ENCODE measurements around the gene FZR1.

Gene FZR1

DNA sequence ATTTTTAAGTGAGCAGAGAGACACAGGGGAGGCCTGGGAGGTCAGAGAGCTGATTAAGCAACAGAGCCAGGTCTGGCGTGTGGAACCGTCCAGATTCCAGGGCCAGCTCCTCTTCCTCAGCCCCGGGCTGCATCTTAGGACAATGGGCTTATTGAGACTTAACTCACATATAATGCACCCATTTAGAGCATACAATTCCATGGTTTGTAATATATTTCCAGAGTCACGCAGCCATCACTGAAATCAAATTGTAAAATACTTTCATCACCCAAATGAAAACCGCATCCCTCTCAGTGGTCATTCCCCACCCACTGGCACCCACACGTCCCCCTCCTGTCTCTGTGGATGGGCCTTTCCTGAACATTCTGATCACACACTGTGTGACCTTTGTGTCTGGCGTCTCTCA is 64.5 kb downstream of the FZR1 start:
- no peak overlapping the region for H3K4me3 Mint-ChIP-seq
- ATAC-seq (replicated peaks) (no peak), DNase-seq (no peak)
- H3K36me3 Mint-ChIP-seq (ENCODE audit: insufficient read depth) = peaks cover 22% of the 10 kb centered on the region
- no peak overlapping the region for H3K27ac Mint-ChIP-seq
- H3K4me1 Mint-ChIP-seq (ENCODE audit: low read depth in 2 of 2) = peaks cover 0 to 13% of the 10 kb centered on the region in 2 donors
- no peaks in the 10 kb centered on the region for H3K9me3 Mint-ChIP-seq
- no peaks in the 10 kb centered on the region for H3K27me3 Mint-ChIP-seq

DNA sequence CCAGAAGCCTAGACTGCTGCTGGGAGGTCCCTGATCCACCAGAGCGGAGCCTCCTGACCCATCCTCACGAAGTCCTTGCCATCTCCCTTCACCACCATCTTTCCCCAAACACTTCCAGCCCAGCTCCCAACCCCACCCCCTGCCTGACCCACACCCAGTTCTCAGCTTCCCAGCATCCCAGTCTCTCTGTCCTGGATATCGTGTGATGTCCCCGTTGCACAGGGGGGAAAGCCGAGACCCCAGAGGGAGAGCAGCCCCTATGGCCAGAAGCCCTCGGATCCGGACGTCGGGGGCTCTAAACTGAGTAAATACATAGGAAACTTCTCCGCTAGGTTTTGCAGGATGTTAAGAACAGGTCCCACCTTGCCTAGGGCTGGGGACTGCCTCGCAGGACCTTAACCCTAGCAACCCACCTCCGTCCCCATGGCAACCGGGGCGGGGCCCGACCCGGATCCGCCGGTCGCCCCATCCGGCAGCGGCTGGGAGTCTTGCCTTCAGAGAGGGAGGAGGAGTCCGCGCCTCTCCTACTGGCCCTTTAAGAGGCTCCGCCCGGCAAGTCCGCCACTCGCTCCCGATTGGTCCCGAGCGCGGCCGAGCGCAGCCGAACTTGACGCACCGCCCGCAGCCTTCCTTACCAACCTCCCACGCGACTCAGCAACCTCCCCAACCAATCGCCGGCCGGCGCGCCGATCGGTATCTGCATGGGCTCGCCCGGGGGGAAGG is 66.2 kb downstream of the FZR1 start:
- H3K9me3 Mint-ChIP-seq = no peaks in the 10 kb centered on the region
- peaks cover 0 to 13% of the 10 kb centered on the region in 2 donors for H3K4me1 Mint-ChIP-seq (ENCODE audit: low read depth in 2 of 2)
- peak; percentile 94 for ATAC-seq (replicated peaks)
- H3K36me3 Mint-ChIP-seq (ENCODE audit: insufficient read depth) = peaks cover 28% of the 10 kb centered on the region
- peak; percentile 97 to 98 (median 97) for DNase-seq
- H3K27me3 Mint-ChIP-seq = no peaks in the 10 kb centered on the region
- H3K27ac Mint-ChIP-seq = peak overlapping the region; percentile 81 to 84
- peak overlapping the region; percentile 75 to 79 for H3K4me3 Mint-ChIP-seq

DNA sequence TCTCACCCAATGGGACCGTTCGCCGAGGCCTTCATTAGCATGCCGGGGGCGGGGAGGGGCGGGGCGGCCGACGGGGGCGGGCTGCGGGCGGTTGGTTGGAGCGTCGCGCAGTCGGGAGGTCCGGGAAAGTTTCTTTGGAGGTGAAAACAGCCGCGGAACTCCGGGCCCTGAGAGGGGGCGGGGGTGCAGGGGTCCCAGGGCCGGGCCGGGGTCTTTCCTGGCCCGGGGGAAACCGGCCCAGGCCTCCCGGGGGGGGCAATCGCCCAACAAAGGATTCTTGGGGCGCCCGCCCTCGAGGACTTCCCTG is 66.7 kb downstream of the FZR1 start, which contains the start of gene HMG20B:
Gene HMG20B (plus strand): TSS at position 90 of the 307 bp plus-strand sequence. CDS start 366 bp downstream, outside the sequence.
- Mint-ChIP-seq H3K4me3 (peak within 1 kb of the TSS; percentile 75 to 79), H3K9me3 (no peaks in the 10 kb centered on the region), H3K4me1 (ENCODE audit: low read depth in 2 of 2) (peaks cover 0 to 13% of the 10 kb centered on the region in 2 donors), H3K27ac (peak within 1 kb of the TSS; percentile 81 to 84), H3K27me3 (no peaks in the 10 kb centered on the region), H3K36me3 (ENCODE audit: insufficient read depth) (peaks cover 28% of the 10 kb centered on the region)
- ATAC-seq (replicated peaks) = peak; percentile 3
- DNase-seq = no peak

DNA sequence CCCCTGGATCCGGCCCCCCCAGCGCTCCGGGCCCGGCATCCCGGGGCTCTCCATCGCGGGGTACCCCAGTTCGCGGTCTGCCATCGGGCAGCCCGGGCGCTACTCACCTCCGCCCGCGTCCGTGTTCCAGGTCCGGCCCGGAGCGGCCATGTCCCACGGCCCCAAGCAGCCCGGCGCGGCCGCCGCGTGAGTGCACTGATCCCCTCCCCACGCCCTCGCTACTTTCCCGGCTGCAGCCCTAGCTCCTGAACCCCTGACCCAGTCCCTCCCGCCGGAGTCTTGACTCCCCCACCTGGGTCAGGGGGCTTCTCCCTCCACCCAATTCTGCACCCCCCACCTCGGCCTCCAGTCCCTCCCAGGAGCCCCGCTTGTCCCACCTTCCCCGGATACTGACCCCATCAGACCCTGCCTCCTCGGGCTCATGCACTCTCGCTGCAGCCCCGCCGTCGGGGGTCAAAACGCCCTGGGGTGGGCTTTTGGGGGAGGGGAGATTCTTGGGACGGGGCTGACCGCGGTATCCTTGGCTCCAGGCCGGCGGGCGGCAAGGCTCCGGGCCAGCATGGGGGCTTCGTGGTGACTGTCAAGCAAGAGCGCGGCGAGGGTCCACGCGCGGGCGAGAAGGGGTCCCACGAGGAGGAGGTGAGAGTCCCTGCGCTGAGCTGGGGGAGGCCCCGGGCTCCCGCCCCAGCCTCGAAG is 67.2 kb downstream of the FZR1 start:
- ATAC-seq (replicated peaks) (peak; percentile 1), DNase-seq (no peak)
- peaks cover 0 to 13% of the 10 kb centered on the region in 2 donors for H3K4me1 Mint-ChIP-seq (ENCODE audit: low read depth in 2 of 2)
- H3K36me3 Mint-ChIP-seq (ENCODE audit: insufficient read depth) = peaks cover 28% of the 10 kb centered on the region
- H3K4me3 Mint-ChIP-seq = peak overlapping the region; percentile 75 to 79
- H3K9me3 Mint-ChIP-seq = no peaks in the 10 kb centered on the region
- no peaks in the 10 kb centered on the region for H3K27me3 Mint-ChIP-seq
- H3K27ac Mint-ChIP-seq = peak overlapping the region in 1 of 2 donors; percentile 49

DNA sequence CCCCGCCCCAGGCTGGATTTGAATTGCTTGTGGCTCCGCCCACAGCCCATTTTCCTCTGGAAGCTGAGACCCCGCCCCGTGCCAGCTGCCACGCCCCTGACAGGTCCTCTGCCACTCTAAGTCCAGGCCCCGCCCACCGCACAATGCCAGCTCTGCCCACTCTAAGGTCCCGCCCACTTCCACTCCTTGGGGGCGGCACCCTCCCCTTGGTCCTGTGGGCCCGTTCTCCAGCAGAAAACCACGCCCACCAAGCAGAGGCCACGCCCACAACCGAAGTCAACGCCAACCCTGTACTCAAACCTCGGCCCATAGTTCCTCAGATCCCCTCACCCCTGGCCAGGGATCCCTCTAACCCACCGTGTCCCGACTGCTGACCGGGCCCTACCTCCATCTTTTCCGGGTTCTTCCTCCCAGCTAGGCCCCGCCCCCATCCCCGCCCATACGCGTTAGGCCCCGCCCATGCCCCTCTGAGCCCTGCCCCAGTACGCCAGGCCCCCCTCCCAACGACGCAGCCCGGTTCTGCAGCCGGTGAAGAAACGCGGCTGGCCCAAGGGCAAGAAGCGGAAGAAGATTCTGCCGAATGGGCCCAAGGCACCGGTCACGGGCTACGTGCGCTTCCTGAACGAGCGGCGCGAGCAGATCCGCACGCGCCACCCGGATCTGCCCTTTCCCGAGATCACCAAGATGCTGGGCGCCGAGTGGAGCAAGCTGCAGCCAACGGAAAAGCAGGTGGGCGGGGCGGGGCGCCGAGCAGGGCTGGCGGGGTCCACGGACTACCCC is 67.9 kb downstream of the FZR1 start:
- DNase-seq (peak; percentile 68 to 76 (median 76)), ATAC-seq (replicated peaks) (peak; percentile 11)
- H3K4me3 Mint-ChIP-seq = peak overlapping the region; percentile 75 to 79
- H3K27ac Mint-ChIP-seq = peak overlapping the region; percentile 49
- no peaks in the 10 kb centered on the region for H3K27me3 Mint-ChIP-seq
- no peaks in the 10 kb centered on the region for H3K9me3 Mint-ChIP-seq
- peaks cover 0 to 13% of the 10 kb centered on the region in 2 donors for H3K4me1 Mint-ChIP-seq (ENCODE audit: low read depth in 2 of 2)
- H3K36me3 Mint-ChIP-seq (ENCODE audit: insufficient read depth) = peaks cover 28% of the 10 kb centered on the region

DNA sequence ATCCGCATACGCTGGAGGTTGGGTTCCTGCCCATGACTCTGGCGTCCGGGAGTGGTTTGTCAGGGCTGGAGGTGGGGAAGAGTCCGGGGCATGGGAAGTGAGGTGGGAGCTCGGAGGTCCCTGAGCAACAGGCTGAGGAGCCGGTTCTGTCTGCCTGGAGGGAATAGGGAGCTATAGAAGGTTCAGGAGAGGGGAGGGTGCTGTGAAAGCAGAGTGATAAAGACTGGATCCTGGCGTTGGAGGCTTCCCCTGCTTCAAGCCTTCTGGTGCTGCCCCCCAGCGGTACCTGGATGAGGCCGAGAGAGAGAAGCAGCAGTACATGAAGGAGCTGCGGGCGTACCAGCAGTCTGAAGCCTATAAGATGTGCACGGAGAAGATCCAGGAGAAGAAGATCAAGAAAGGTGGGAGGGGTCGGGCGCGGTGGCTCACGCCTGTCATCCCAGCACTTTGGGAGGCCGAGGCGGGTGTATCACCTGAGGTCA is 69.2 kb downstream of the FZR1 start:
- ATAC-seq (replicated peaks) = no peak
- peaks cover 0 to 13% of the 10 kb centered on the region in 2 donors for H3K4me1 Mint-ChIP-seq (ENCODE audit: low read depth in 2 of 2)
- H3K27ac Mint-ChIP-seq = peak overlapping the region in 1 of 2 donors; percentile 62
- no peaks in the 10 kb centered on the region for H3K9me3 Mint-ChIP-seq
- no peaks in the 10 kb centered on the region for H3K27me3 Mint-ChIP-seq
- peak overlapping the region; percentile 28 to 75 for H3K4me3 Mint-ChIP-seq
- peaks cover 25% of the 10 kb centered on the region for H3K36me3 Mint-ChIP-seq (ENCODE audit: insufficient read depth)
- peak in 1 of 3 experiments; percentile 31 for DNase-seq

DNA sequence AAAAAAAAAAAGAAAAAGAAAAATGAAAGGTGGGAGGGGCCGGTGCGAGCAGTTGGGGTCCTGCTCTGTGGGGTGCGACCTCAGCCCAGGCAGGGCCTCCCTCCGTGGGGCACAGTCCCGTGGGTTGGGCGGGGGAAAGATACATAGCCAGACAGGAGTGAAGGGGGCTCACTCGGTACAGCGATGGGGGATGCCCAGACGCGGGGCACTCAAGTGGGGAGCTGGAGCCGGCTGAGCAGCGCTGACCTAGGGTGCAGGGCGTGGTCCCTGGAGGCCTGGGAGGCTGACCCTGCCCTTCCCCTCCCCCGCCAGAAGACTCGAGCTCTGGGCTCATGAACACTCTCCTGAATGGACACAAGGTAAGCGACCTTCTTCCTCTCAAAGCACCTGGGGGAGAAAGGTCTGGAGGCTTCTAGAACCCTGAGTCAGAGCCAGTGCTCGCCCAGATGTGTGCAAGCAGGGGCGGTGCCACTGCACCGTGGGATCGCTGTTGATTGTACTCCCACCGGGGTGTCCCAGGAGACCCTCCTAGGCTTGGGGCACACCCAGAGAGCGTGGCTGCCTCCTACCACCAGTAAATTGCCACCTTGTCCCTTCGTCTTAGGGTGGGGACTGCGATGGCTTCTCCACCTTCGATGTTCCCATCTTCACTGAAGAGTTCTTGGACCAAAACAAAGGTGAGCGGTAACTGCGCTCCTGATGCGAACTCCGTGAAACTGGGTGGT is 70.0 kb downstream of the FZR1 start:
- peaks cover 25% of the 10 kb centered on the region for H3K36me3 Mint-ChIP-seq (ENCODE audit: insufficient read depth)
- no peaks in the 10 kb centered on the region for H3K27me3 Mint-ChIP-seq
- no peaks in the 10 kb centered on the region for H3K9me3 Mint-ChIP-seq
- no peak for DNase-seq
- H3K4me1 Mint-ChIP-seq (ENCODE audit: low read depth in 2 of 2) = peaks cover 0 to 13% of the 10 kb centered on the region in 2 donors
- H3K4me3 Mint-ChIP-seq = no peak overlapping the region
- no peak for ATAC-seq (replicated peaks)
- no peak overlapping the region for H3K27ac Mint-ChIP-seq

DNA sequence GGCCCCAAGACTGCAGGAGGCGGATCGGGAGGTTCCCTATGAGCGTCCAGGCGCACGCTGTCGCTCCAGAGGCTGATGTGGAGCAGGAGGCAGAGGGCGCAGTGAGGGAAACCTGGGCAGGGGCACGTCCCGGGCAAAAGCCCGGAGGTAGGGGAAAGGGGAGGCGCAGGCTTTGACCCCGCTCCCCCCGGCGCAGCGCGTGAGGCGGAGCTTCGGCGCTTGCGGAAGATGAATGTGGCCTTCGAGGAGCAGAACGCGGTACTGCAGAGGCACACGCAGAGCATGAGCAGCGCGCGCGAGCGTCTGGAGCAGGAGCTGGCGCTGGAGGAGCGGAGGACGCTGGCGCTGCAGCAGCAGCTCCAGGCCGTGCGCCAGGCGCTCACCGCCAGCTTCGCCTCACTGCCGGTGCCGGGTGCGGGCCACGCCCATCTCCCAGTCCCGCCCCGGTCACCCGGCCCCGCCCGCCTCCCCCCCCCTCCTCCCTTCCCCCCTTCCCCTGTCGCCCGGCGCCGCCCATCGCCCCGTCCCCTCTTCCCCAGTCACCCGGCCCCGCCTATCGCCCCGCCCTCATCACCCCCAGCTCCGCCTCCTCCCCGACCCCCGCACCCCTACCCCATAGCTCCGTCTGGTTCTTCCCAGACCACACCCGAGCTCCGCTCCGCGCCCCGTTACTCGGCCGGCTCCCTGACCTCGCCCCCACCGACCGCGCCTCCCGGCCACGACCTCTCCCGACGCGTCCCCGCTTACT is 70.8 kb downstream of the FZR1 start:
- H3K27ac Mint-ChIP-seq = no peak overlapping the region
- H3K36me3 Mint-ChIP-seq (ENCODE audit: insufficient read depth) = peaks cover 25% of the 10 kb centered on the region
- no peak overlapping the region for H3K4me3 Mint-ChIP-seq
- DNase-seq = no peak
- H3K9me3 Mint-ChIP-seq = no peaks in the 10 kb centered on the region
- no peaks in the 10 kb centered on the region for H3K27me3 Mint-ChIP-seq
- peaks cover 0 to 13% of the 10 kb centered on the region in 2 donors for H3K4me1 Mint-ChIP-seq (ENCODE audit: low read depth in 2 of 2)
- no peak for ATAC-seq (replicated peaks)

DNA sequence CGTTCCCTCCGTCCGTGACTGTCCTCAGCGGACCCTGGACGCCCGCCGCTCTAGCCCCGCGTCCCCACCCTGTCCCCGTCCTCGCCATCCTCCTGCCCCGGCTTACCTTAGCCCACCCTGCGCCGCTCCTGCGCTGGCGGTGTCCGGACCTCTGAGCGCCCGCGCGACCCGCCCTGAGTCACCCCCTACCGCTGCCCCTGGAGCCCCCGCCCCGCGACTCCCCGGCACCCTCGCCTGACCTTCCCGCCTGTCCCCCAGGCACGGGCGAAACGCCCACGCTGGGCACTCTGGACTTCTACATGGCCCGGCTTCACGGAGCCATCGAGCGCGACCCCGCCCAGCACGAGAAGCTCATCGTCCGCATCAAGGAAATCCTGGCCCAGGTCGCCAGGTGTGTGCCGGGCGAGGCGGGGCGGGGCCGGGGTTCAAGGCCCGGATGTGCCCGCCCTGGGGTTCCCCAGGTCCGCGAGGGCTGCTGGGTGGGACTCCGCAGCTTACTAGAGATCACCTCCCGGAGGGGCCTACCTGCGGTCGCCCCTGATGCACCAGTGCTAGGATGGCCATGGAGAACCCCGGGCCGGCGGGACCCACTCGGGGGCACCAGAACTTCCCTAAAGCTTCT is 71.7 kb downstream of the FZR1 start:
- no peaks in the 10 kb centered on the region for H3K9me3 Mint-ChIP-seq
- no peak overlapping the region for H3K27ac Mint-ChIP-seq
- peaks cover 20% of the 10 kb centered on the region for H3K36me3 Mint-ChIP-seq (ENCODE audit: insufficient read depth)
- no peak overlapping the region for H3K4me3 Mint-ChIP-seq
- H3K27me3 Mint-ChIP-seq = no peaks in the 10 kb centered on the region
- peaks cover 0 to 7% of the 10 kb centered on the region in 2 donors for H3K4me1 Mint-ChIP-seq (ENCODE audit: low read depth in 2 of 2)
- ATAC-seq (replicated peaks) (no peak), DNase-seq (no peak)

DNA sequence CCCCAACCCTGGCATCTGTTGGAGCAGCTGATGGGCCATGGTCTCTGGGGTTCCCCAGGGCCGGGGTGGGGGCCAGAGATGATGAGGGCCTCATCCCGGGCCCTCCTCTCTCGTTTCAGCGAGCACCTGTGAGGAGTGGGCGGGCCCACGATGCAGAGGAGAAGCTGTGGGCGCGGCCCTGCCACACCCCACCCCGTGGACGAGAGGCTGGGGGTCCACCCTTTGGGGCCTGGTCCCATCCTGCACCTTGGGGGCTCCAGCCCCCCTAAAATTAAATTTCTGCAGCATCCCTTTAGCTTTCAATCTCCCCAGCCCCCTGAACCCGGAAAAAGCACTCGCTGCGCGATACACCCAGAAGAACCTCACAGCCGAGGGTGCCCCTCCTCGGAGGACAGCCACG is 72.3 kb downstream of the FZR1 start:
- H3K27ac Mint-ChIP-seq = peak overlapping the region in 1 of 2 donors; percentile 33
- H3K4me1 Mint-ChIP-seq (ENCODE audit: low read depth in 2 of 2) = peaks cover 0 to 7% of the 10 kb centered on the region in 2 donors
- H3K4me3 Mint-ChIP-seq = no peak overlapping the region
- no peak for DNase-seq
- H3K9me3 Mint-ChIP-seq = no peaks in the 10 kb centered on the region
- no peak for ATAC-seq (replicated peaks)
- H3K36me3 Mint-ChIP-seq (ENCODE audit: insufficient read depth) = peaks cover 20% of the 10 kb centered on the region
- no peaks in the 10 kb centered on the region for H3K27me3 Mint-ChIP-seq

DNA sequence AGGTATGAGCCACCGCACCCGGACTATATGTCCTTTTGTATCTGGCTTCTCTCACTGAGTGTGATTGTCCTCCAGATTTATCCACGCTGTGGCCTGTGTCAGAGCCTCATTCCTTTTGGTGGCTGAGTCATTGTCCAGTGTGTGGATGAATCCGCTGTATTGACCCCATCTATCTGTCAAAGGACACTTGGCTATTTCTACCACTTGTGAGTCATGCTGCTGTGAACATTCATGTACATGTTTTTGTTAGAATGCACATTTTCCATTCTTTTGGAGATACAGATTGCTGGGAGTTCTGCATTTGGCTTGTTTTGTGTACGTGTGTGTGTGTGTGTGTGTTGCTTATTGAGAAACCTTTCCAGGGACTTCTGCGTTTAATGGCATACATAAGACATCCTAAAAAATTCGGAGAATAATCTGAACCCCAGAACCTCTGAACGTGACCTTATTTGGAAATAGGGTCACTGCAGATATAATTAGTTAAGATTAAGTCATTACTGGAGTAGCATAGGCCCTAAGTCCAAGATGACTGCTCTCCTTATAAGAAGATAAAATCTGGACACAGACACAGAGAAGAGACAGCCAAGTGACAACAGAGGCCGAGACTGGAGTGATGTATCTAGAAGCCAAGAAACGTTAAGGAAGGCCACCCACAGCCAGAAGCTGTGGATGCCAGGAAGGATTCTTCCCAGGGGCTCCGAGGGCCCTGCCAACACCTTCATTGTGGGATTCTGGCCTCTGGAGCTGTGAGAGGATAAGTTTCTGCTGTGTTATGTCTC is 74.2 kb downstream of the FZR1 start:
- no peak for DNase-seq
- H3K4me3 Mint-ChIP-seq = no peak overlapping the region

More for the DNA sequence above, 74.2 kb downstream of the FZR1 start:
- ATAC-seq (replicated peaks) = no peak
- Mint-ChIP-seq H3K4me1 (ENCODE audit: low read depth in 2 of 2) (no peaks in the 10 kb centered on the region), H3K36me3 (ENCODE audit: insufficient read depth) (peaks cover 9% of the 10 kb centered on the region), H3K27ac (no peak overlapping the region), H3K9me3 (no peaks in the 10 kb centered on the region), H3K27me3 (no peaks in the 10 kb centered on the region)

Measured in effector memory CD8-positive, alpha-beta T cell (primary cell).